GM12878 (cell line): ENCODE results near the gene APOE. TPM values are rescaled to one million over a fixed set of nuclear protein-coding genes. Genes with fewer than 3 reads are reported as not detected.

Source experiments
- BCL3 ChIP-seq: IDR thresholded peaks from 2 replicates; pipeline ENCODE4 v1.6.1; 2011; ENCODE audit warnings: borderline replicate concordance, low read depth, mild to moderate bottlenecking, moderate library complexity, low read length; ENCODE audit not compliant: insufficient read depth, poor library complexity, severe bottlenecking
- CBX3 ChIP-seq: fragments of 200-600 bp; sonication (generic); IDR thresholded peaks from 2 replicates; pipeline ENCODE4 v1.6.1; 2016; ENCODE audit warnings: low read depth, borderline replicate concordance
- CTCF ChIP-seq, 3 experiments: IDR thresholded peaks in 2 of 3; conservative IDR thresholded peaks in 1 of 3; 2 replicates each; pipeline ENCODE4 v1.5.1; 2011; ENCODE audit warnings: low read depth in 3 of 3, low read length in 3 of 3, mild to moderate bottlenecking in 3 of 3, control low read depth in 2 of 3, moderate library complexity in 2 of 3, inconsistent platforms in 1 of 3, mixed read lengths in 1 of 3; ENCODE audit not compliant: control insufficient read depth in 2 of 3, insufficient read depth in 1 of 3; ENCODE audit errors: extremely low read depth in 1 of 3
- CUX1 ChIP-seq: IDR thresholded peaks from 2 replicates; pipeline ENCODE4 v1.6.1; 2012; ENCODE audit warnings: improper control_type of control experiment, low read depth, low read length; ENCODE audit not compliant: insufficient replicate concordance
- EED ChIP-seq: sonication (generic); IDR thresholded peaks from 2 replicates; pipeline ENCODE4 v1.6.1; 2016; ENCODE audit warnings: antibody characterized with exemption, low read depth
- HCFC1 ChIP-seq: fragments of 150-350 bp; IDR thresholded peaks from 2 replicates; pipeline ENCODE4 v1.6.1; 2014; ENCODE audit warnings: low read length
- IRF4 ChIP-seq: IDR thresholded peaks from 2 replicates; pipeline ENCODE4 v1.6.1; 2011; ENCODE audit warnings: low read depth, low read length
- NFIC ChIP-seq: IDR thresholded peaks from 2 replicates; pipeline ENCODE4 v1.6.1; 2012; ENCODE audit warnings: low read depth, mild to moderate bottlenecking, inconsistent platforms, low read length, moderate library complexity
- POLR2A ChIP-seq: IDR thresholded peaks from 2 replicates; pipeline ENCODE4 v1.6.1; 2011; ENCODE audit warnings: low read depth, mild to moderate bottlenecking, low read length
- RELA ChIP-seq: fragments of 450-650 bp; IDR thresholded peaks from 2 replicates; pipeline ENCODE4 v1.8.0; 2014; ENCODE audit warnings: borderline replicate concordance; ENCODE audit not compliant: partially characterized antibody
- SKIL ChIP-seq: fragments of 450-650 bp; IDR thresholded peaks from 2 replicates; pipeline ENCODE4 v1.6.1; 2017; ENCODE audit warnings: mild to moderate bottlenecking, low read depth, inconsistent platforms; ENCODE audit not compliant: poor library complexity, severe bottlenecking
- SP1 ChIP-seq: IDR thresholded peaks from one replicate; pipeline ENCODE4 v1.6.1; 2011; ENCODE audit warnings: low read depth, low read length
- SPI1 ChIP-seq: IDR thresholded peaks from 2 replicates; pipeline ENCODE4 v1.6.1; 2011; ENCODE audit warnings: low read depth, mild to moderate bottlenecking, low read length, moderate library complexity, borderline replicate concordance; ENCODE audit not compliant: insufficient read depth
- SREBF1 ChIP-seq: IDR thresholded peaks from 2 replicates; pipeline ENCODE4 v1.6.1; 2012; ENCODE audit warnings: mild to moderate bottlenecking, low read length
- SREBF2 ChIP-seq: IDR thresholded peaks from 2 replicates; pipeline ENCODE4 v1.6.1; 2012; ENCODE audit warnings: mild to moderate bottlenecking, low read length
- SRF ChIP-seq, 2 experiments: IDR thresholded peaks; 2 replicates each; pipeline ENCODE4 v1.6.1; 2011; ENCODE audit warnings: low read depth in 2 of 2, low read length in 2 of 2, mild to moderate bottlenecking in 1 of 2, moderate library complexity in 1 of 2
- SUZ12 ChIP-seq: fragments of 200-600 bp; sonication (generic); IDR thresholded peaks from one replicate; pipeline ENCODE4 v1.6.1; 2018; ENCODE audit warnings: antibody characterized with exemption, mild to moderate bottlenecking; ENCODE audit not compliant: unreplicated experiment
- TBL1XR1 ChIP-seq: IDR thresholded peaks from 2 replicates; pipeline ENCODE4 v1.6.1; 2012; ENCODE audit warnings: low read depth, low read length, improper control_type of control experiment
- polyA plus RNA-seq, 11 experiments: library from polyadenylated mRNA; depleted of rRNA in 4 of 11; unstranded in 6 of 11; stranded (reverse) in 5 of 11; fragments of >200 nt; fragmentation: Nextera tagmentation in 4 of 11; fragmentation: Illumina TruSeq in 1 of 11; extraction: Ambion mirVana in 4 of 11; extraction: Trizol in 1 of 11; gene quantifications; 1 replicate in 1 of 11; 2 replicates in 10 of 11; pipeline versions ENCODE4 v1.2.1 to v1.2.3, GENCODE V29; 2011 to 2016; ENCODE audit warnings: inconsistent platforms in 2 of 11, missing spikeins in 2 of 11, low read depth in 1 of 11
- total RNA-seq, 4 experiments: library from RNA; depleted of rRNA in 3 of 4; stranded (reverse); fragments of >200 nt in 3 of 4; fragmentation: Illumina TruSeq in 1 of 4; extraction: Trizol in 1 of 4; gene quantifications; 2 replicates each; pipeline versions ENCODE4 v1.2.1 to v1.2.3, GENCODE V29; 2013 to 2021

The APOE gene
- total and polyA plus RNA-seq, 10 of the 15 experiments (the other 5 are each of a cell fraction or from before 2014, with no cell fraction given): 0.22 to 3.7 (median 0.44) TPM; not detected in 4

- TF ChIP-seq EED (no peak), IRF4 (0 out of 2 replicates have a peak, but pooled peaks have one; percentile 11), POLR2A (peak; percentile 45; the same call in 1 of the 2 replicates), SUZ12 (no peak), CTCF (IDR thresholded peaks at IDR 0.05 in 2 of 3, conservative IDR thresholded peaks at IDR 0.05 in 1 of 3; ENCODE audit: control insufficient read depth in 2 of 3, extremely low read depth in 1 of 3, insufficient read depth in 1 of 3, low read depth in 3 of 3, low read length in 3 of 3) (peak in 1 of 3 experiments; percentile 31; a peak in 1 of 6 replicates), SP1 (no peak), BCL3 (peak; percentile 1), SRF (IDR thresholded peaks at IDR 0.05; ENCODE audit: low read depth in 2 of 2, low read length in 2 of 2) (no peak), CUX1 (no peak), SPI1 (no peak), CBX3 (no peak), HCFC1 (no peak), SREBF2 (no peak), TBL1XR1 (no peak), SREBF1 (no peak), RELA (no peak), NFIC (no peak), SKIL (no peak)
Observed at GRCh38 chr19:44904426-44904994, 1.1 kb upstream of the APOE start (continued).
